Psoas muscle (tissue), 8 donors: Measurements from ENCODE around the gene KRTAP5-11. TPM values are rescaled to one million over a fixed set of nuclear protein-coding genes. Genes with fewer than 3 reads are reported as not detected.
"Not testable (repeated sequence)": the region's sequence is repeated elsewhere in the genome, so short reads cannot be mapped to it uniquely, and the experiment has no call there.

ENCODE experiments used
- ATAC-seq, 4 donors: fragments of 200-7000 bp; cut with Tn5 transposase; one replicate each; pipeline ENCODE4 v1.9.1; 2020; ENCODE audit warnings: moderate library complexity in 3 of 4, mild to moderate bottlenecking in 2 of 4
- DNase-seq, 2 donors: peaks; one replicate each; pipeline ENCODE4 v3.0.0-alpha.2; 2020
- H3K27ac ChIP-seq: fragments of 200-600 bp; one replicate; pipeline ENCODE4 v1.8.0; 2022
- H3K27me3 ChIP-seq, 3 donors: fragments of 200-600 bp in 1 of 3; one replicate each; pipeline versions ENCODE4 v1.6.1 to v1.8.0; 2013 to 2022; ENCODE audit warnings: low read length in 2 of 3, mild to moderate bottlenecking in 2 of 3, moderate library complexity in 1 of 3; ENCODE audit not compliant: insufficient read depth in 3 of 3
- H3K36me3 ChIP-seq, 2 donors: fragments of 200-600 bp in 1 of 2; one replicate each; pipeline versions ENCODE4 v1.6.1 to v1.8.0; 2013 to 2022; ENCODE audit warnings: low read depth in 1 of 2, mild to moderate bottlenecking in 1 of 2, moderate library complexity in 1 of 2; ENCODE audit not compliant: insufficient read depth in 1 of 2
- H3K4me1 ChIP-seq: fragments of 200-600 bp; one replicate; pipeline ENCODE4 v1.8.0; 2022
- H3K4me3 ChIP-seq: fragments of 200-600 bp; one replicate; pipeline ENCODE4 v1.8.0; 2022; ENCODE audit warnings: mild to moderate bottlenecking
- H3K9me3 ChIP-seq: fragments of 200-600 bp; one replicate; pipeline ENCODE4 v1.8.0; 2022
- WGBS, 3 donors: extraction: QIAGEN DNeasy Blood & Tissue Kit; methylation state at CpG; one replicate each; pipeline versions ENCODE4 v1.1.6 to v1.1.7; 2013; 5-methylcytosine and 5-hydroxymethylcytosine counted together
- intact Hi-C, 2 donors: fragments of 100-400 bp; cut with DNase I; formaldehyde crosslinking; loops; one replicate each; pipeline versions ENCODE4 v1.11.0 to v1.14.2; 2022
- polyA plus RNA-seq, 3 donors: library from polyadenylated mRNA; stranded (reverse); fragments of 200-250 nt; gene quantifications; one replicate each; pipeline ENCODE4 v1.2.3, GENCODE V29; 2013
- total RNA-seq, 4 donors: library from RNA; stranded (reverse); fragmentation: NEBNext Ultra II Directional in 2 of 4; extraction: Animal tissue kit (Norgen Biotek cat#: 25700) in 2 of 4; gene quantifications; one replicate each; pipeline versions ENCODE4 v1.2.1 to v1.2.4, GENCODE V29; 2021 to 2023
- TF ChIP-seq, protein P1 (sequence below): fragments of 200-600 bp; IDR thresholded peaks from one replicate; pipeline ENCODE4 v1.8.0; 2022; ENCODE audit warnings: antibody characterized with exemption
- donor health status: healthy with polysubstance abuse.
- donor health status: DM: no; HTN: no; CAD: no; lungs with moderate emphysema.
- donor health status: Bipolar disorder and iron deficiency.
- donor health status: healthy.
- donor health status: DM: yes; HTN: yes; CAD: no.
- donor health status: DM: no; HTN: no; CAD: no.
- donor health status: DM: no; HTN: no; CAD: no.
- donor health status: DM: yes; HTN: yes; CAD: no.

Gene KRTAP5-11
- total and polyA plus RNA-seq, 7 donors, result not detected

DNA sequence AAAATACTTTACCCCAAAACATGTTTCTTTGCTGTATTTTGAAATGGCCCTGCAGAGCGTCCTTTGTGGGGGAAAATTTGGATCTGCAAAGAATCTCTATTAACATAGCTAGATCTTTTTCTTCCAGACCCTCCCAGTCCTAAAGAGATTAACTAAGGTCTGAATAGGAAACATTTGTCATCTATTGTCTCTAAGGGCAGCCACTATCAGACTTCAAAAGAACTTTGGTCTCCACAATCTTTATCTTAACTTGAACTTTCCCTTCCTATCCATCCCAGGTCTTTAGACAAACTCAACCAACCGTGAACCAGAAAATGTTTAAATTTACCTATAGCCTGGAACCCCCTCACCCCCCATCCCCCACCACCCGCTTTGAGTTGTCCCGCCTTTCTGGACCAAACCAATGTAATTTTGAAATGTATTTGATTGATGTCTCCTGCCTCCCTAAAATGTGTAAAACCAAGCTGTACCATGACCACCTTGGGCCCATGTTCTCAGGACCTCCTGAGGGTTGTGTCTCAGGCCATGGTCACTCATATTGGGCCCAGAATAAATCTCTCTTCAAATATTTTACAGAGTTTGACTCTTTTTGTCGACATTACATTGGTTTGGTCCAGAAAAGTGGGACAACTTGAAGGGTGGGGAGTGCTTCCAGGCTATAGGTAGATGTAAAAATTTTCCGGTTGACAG, 38.0 kb downstream of the KRTAP5-11 start:
- Histone ChIP-seq H3K4me1 (no peaks in the 10 kb centered on the region), H3K4me3 (no peak overlapping the region), H3K9me3 (no peaks in the 10 kb centered on the region), H3K27ac (no peak overlapping the region), H3K27me3 (no peaks in the 10 kb centered on the region), H3K36me3 (no peaks in the 10 kb centered on the region)
- intact Hi-C loops, result no loop called here
- DNase-seq, result no peak
- TF ChIP-seq, protein P1, sequence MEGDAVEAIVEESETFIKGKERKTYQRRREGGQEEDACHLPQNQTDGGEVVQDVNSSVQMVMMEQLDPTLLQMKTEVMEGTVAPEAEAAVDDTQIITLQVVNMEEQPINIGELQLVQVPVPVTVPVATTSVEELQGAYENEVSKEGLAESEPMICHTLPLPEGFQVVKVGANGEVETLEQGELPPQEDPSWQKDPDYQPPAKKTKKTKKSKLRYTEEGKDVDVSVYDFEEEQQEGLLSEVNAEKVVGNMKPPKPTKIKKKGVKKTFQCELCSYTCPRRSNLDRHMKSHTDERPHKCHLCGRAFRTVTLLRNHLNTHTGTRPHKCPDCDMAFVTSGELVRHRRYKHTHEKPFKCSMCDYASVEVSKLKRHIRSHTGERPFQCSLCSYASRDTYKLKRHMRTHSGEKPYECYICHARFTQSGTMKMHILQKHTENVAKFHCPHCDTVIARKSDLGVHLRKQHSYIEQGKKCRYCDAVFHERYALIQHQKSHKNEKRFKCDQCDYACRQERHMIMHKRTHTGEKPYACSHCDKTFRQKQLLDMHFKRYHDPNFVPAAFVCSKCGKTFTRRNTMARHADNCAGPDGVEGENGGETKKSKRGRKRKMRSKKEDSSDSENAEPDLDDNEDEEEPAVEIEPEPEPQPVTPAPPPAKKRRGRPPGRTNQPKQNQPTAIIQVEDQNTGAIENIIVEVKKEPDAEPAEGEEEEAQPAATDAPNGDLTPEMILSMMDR, result no peak
- ATAC-seq, result no peak
- WGBS, 3 donors, result 92 to 93% (median 93%) methylated on average over 6 of the region's 6 CpGs

DNA sequence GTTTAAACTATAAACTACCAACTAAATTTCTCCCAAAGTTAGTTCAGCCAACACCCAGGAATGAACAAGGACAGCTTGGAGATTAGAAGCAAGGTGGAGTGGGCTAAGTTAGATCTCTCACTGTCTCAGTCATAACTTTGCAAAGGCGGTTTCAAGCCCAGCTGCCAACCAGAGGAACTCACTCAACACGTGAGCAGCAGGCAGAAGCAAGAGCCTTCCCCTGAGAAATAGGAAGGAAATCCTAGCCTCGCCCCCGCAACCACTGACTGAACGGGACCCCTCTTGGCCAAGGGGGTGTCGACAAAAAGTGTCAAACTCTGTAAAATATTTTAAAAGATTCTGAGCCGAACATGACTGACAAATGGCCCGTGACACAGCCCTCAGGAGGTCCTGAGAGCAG, 38.8 kb downstream of the KRTAP5-11 start:
- H3K9me3 ChIP-seq, result no peaks in the 10 kb centered on the region
- H3K36me3 ChIP-seq, result no peaks in the 10 kb centered on the region
- intact Hi-C loops, result no loop called here
- H3K27ac ChIP-seq, result no peak overlapping the region
- WGBS, 3 donors, result 47 to 51% (median 49%) methylated on average over 8 of the region's 8 CpGs
- DNase-seq (no peak), ATAC-seq (no peak)
- no peak overlapping the region for H3K4me3 ChIP-seq
- H3K4me1 ChIP-seq, result no peaks in the 10 kb centered on the region
- no peaks in the 10 kb centered on the region for H3K27me3 ChIP-seq
- TF ChIP-seq, protein P1, result no peak

DNA sequence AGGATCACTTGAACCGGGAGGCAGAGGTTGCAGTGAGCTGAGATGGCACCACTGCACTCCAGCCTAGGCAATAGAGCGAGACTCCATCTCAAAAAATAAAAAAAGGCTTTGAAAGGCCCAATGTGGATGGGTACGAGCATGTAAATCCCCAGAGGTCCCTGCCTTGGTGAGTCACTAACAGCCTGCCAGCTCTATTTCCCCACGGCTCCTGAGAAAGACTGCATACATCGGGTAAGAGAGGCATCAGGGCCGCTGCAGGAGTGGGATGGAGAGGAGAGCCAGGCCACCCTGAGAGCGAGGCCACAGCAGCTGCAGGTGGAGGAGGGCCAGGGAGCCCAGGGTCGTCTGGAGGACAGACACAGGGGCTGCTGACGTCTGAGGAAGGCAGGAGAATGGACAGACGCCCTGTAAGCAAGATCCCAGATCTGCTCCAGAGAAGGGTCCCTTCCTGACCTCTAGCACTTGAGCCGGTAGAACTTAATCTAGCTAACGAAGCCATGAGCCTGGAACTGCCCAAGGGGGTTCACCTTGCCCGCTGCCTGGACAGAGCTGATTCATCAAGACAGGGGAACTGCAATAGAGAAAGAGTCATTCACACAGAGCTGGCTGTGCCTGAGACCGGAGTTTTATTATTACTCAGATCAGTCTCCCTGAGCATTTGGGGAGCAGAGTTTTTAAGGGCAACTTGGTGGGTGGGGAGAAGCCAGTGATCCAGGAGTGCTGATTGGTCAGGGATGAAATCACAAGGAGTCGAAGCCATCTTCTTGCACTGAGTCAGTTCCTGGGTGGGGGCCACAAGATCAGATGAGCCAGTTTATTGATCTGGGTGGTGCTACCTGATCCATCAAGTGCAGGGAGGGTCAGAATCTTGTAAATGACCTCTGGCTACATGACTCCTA, 39.5 kb downstream of the KRTAP5-11 start:
- WGBS, 3 donors, result 69 to 78% (median 73%) methylated on average over 15 of the region's 15 CpGs
- Histone ChIP-seq H3K36me3 (no peaks in the 10 kb centered on the region), H3K4me3 (no peak overlapping the region), H3K4me1 (no peaks in the 10 kb centered on the region), H3K27ac (no peak overlapping the region), H3K27me3 (no peaks in the 10 kb centered on the region), H3K9me3 (no peaks in the 10 kb centered on the region)
- TF ChIP-seq, protein P1, result no peak
- intact Hi-C loops, result no loop called here
- ATAC-seq, result no peak
- no peak for DNase-seq

DNA sequence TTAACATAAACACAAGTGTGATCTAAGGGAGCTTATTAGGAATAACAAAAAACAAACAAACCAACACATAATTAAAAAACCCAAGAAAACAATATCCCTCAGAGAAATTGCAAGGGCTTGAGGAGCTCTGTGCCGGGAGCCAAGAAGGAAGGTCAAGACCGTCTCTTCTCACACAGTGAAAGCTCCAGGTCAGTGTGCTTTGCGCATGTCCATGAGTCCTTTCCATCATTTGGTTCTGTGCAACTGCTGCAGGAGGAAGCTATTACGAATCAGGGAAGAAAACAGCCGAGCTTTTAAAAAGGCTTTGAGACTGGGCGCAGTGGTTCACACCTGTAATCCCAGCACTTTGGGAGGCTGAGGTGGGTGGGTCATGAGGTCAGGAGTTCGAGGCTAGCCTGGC, 40.3 kb downstream of the KRTAP5-11 start:
- no peaks in the 10 kb centered on the region for H3K9me3 ChIP-seq
- H3K4me3 ChIP-seq, result no peak overlapping the region
- ATAC-seq (no peak), DNase-seq (no peak)
- H3K36me3 ChIP-seq, result no peaks in the 10 kb centered on the region
- TF ChIP-seq, protein P1, result no peak
- H3K27me3 ChIP-seq, result no peaks in the 10 kb centered on the region
- no peak overlapping the region for H3K27ac ChIP-seq
- 90 to 94% (median 93%) methylated on average over 7 of the region's 7 CpGs for WGBS, 3 donors
- no peaks in the 10 kb centered on the region for H3K4me1 ChIP-seq
- intact Hi-C loops, result no loop called here

DNA sequence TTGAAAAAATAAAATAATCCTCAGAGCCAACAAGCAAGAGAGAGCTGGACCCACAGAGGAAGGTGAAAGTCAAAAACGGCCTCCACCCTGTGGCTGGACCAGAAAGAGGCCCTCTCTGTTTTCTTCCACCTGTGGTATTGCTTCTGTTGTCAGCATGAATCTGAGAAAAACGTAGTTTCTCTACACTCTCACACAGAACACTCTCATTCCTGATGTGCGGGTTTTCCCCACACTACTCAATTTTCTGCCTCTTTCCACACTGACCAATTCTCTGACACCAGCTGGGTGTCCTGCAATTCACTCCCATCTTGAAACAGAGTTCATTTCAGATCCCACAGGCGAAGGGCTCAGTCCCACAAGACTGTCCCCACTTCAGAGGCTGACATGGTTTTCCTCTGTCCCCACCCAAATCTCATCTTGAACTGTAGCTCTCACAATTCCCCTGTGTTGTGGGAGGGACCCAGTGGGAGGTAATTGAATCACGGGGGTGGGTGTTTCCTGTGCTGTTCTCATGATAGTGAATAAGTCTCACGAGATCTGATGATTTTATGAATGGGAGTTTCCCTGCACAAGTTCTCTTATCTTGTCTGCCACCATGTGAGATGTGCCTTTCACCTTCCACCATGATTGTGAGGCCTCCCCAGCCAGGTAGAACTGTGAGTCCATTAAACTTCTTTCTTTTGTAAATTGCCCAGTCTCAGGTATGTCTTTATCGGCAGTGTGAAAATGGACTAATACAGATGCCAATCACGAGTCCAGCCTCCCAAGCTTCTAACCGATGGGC, 42.0 kb downstream of the KRTAP5-11 start:
- H3K27me3 ChIP-seq, H3K4me3 ChIP-seq, ATAC-seq, H3K27ac ChIP-seq, intact Hi-C loops, H3K9me3 ChIP-seq, H3K4me1 ChIP-seq, DNase-seq, H3K36me3 ChIP-seq: not testable (repeated sequence)
- 86 to 90% (median 89%) methylated on average over 9 of the region's 9 CpGs for WGBS, 3 donors

DNA sequence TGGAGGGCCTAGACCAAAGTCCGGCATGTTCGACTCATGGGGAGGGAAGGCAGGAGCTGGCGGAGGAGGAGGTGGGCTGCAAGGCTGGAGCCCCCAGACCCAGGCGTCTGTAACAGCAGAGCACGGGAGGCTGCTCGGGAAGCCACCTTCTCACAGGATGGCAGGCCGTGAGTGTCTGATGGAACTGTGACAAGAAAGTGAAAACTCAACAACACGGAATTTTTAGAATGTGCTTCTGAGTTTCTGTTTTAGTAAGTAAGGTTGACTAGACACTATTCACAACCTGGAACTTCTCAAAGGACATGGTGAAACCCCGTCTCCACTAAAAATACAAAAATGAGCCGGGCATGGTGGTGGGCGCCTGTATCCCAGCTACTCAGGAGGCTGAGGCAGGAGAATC, 42.7 kb downstream of the KRTAP5-11 start:
- H3K27me3 ChIP-seq, H3K4me3 ChIP-seq, DNase-seq, H3K27ac ChIP-seq, H3K36me3 ChIP-seq, ATAC-seq, H3K4me1 ChIP-seq, intact Hi-C loops, H3K9me3 ChIP-seq: not testable (repeated sequence)
- WGBS, 3 donors, result 94 to 97% (median 96%) methylated on average over 11 of the region's 11 CpGs
